HepG2 (cell line): ENCODE data around the gene BCL2L13. TPM values are rescaled to one million over a fixed set of nuclear protein-coding genes. Genes with fewer than 3 reads are reported as not detected.
A peak's percentile ranks its signal among the peaks of the same experiment; 100 is the strongest.

Experiments
- ATAC-seq: fragments of 200-7000 bp; cut with Tn5 transposase; 3 replicates; pipeline ENCODE4 v1.9.1; 2020; ENCODE audit warnings: mild to moderate bottlenecking, moderate library complexity
- BruUV-seq: library from RNA; stranded (reverse); fragments of 400-500 nt; replicated peaks from 2 replicates; lab custom pipeline; 2021; lab: Mats Ljungman, UMichigan
- CTCF ChIA-PET: fragments of 300-600 bp; formaldehyde crosslinking; extraction: SDS; loops from one replicate; lab custom pipeline; 2021; ENCODE audit warnings: low total read pairs, inconsistent platforms, low intra/inter-chr PET ratio; lab: Yijun Ruan, JAX
- POLR2A ChIA-PET: fragments of 350-600 bp; sonication (Branson Sonifier 250); formaldehyde crosslinking; loops from one replicate; lab custom pipeline; 2020; ENCODE audit warnings: antibody characterized with exemption, inconsistent platforms; lab: Yijun Ruan, JAX
- DNase-seq: peaks from one replicate; pipeline ENCODE4 v3.0.0-alpha.2; 2015; ENCODE audit warnings: low spot score
- FAIRE-seq: peaks from 3 replicates; lab custom pipeline; 2011; peaks lifted over from hg19 to GRCh38; lab: Jason Lieb, UNC
- H2AFZ ChIP-seq: one replicate; pipeline ENCODE4 v1.6.1; 2011; ENCODE audit warnings: low read length, inconsistent platforms
- H3K27ac ChIP-seq: fragments of 300-600 bp; 3 replicates; pipeline ENCODE4 v1.8.0; 2011; ENCODE audit warnings: mixed run types, mild to moderate bottlenecking, mixed read lengths, low read length, inconsistent platforms; ENCODE audit not compliant: insufficient read depth; ENCODE audit errors: extremely low read length
- H3K27me3 ChIP-seq, 2 experiments: fragments of 200-600 bp in 1 of 2; 2 replicates in 1 of 2; 3 replicates in 1 of 2; pipeline versions ENCODE4 v1.6.0 to v1.8.0; 2011; ENCODE audit warnings: low read length in 2 of 2, mild to moderate bottlenecking in 2 of 2, moderate library complexity in 2 of 2, inconsistent platforms in 1 of 2; ENCODE audit not compliant: insufficient read depth in 2 of 2, control insufficient read depth in 1 of 2
- H3K36me3 ChIP-seq, 2 experiments: fragments of 200-600 bp in 1 of 2; replicated peaks in 1 of 2; 2 replicates in 1 of 2; 3 replicates in 1 of 2; pipeline versions ENCODE4 v1.5.1 to v1.8.0; 2011; ENCODE audit warnings: low read length in 2 of 2, inconsistent platforms in 1 of 2; ENCODE audit not compliant: insufficient read depth in 2 of 2, control insufficient read depth in 1 of 2
- H3K4me1 ChIP-seq: 2 replicates; pipeline ENCODE4 v1.5.1; 2012; ENCODE audit warnings: low read length, inconsistent platforms; ENCODE audit not compliant: insufficient read depth
- H3K4me2 ChIP-seq: 2 replicates; pipeline ENCODE4 v1.6.0; 2011; ENCODE audit warnings: low read depth, low read length, inconsistent platforms
- H3K4me3 ChIP-seq, 3 experiments: fragments of 200-600 bp in 1 of 3; sonication (generic), shearing (Covaris generic) in 1 of 3; replicated peaks in 1 of 3; 2 replicates each; pipeline ENCODE4 v1.5.1; 2011 to 2016; ENCODE audit warnings: low read length in 3 of 3, inconsistent platforms in 2 of 3, low read depth in 2 of 3, mild to moderate bottlenecking in 2 of 3, control low read depth in 1 of 3, mixed read lengths in 1 of 3; ENCODE audit not compliant: insufficient read depth in 1 of 3
- H3K79me2 ChIP-seq: one replicate; pipeline ENCODE4 v1.6.1; 2011; ENCODE audit warnings: low read length, inconsistent platforms; ENCODE audit not compliant: insufficient read depth
- H3K9ac ChIP-seq: 2 replicates; pipeline ENCODE4 v1.6.0; 2011; ENCODE audit warnings: mild to moderate bottlenecking, low read depth, low read length, inconsistent platforms; ENCODE audit not compliant: insufficient read depth
- H3K9me3 ChIP-seq: 2 replicates; pipeline ENCODE4 v1.5.1; 2012; ENCODE audit warnings: mild to moderate bottlenecking, low read length
- H4K20me1 ChIP-seq: 2 replicates; pipeline ENCODE4 v1.6.0; 2011; ENCODE audit warnings: inconsistent platforms, mild to moderate bottlenecking, low read length, moderate library complexity; ENCODE audit not compliant: insufficient read depth
- ATF2 ChIP-seq: sonication (generic); formaldehyde crosslinking; IDR thresholded peaks from 2 replicates; pipeline ENCODE4 v1.4.0; 2020; ENCODE audit warnings: missing genetic modification reagents
- CEBPB ChIP-seq: IDR thresholded peaks from 2 replicates; pipeline ENCODE4 v1.6.1; 2011; ENCODE audit warnings: low read depth, low read length, improper control_type of control experiment, borderline replicate concordance
- CSRNP1 ChIP-seq: sonication (generic); formaldehyde crosslinking; IDR thresholded peaks from 2 replicates; pipeline ENCODE4 v1.8.1; 2023; ENCODE audit warnings: mild to moderate bottlenecking, missing genetic modification reagents
- MBNL3 ChIP-seq: fragments of 250-450 bp; sonication (Bioruptor Pico); conservative IDR thresholded peaks from 2 replicates; pipeline ENCODE4 v1.8.0; 2022; ENCODE audit warnings: mild to moderate bottlenecking, inconsistent platforms
- MNT ChIP-seq: fragments of 450-650 bp; IDR thresholded peaks from 2 replicates; pipeline ENCODE4 v1.6.1; 2016
- RXRA ChIP-seq: sonication (generic); formaldehyde crosslinking; IDR thresholded peaks from 2 replicates; pipeline ENCODE4 v1.5.1; 2020; ENCODE audit warnings: missing genetic modification reagents
- SALL2 ChIP-seq: sonication (generic); formaldehyde crosslinking; IDR thresholded peaks from 2 replicates; pipeline ENCODE4 v1.8.1; 2023; ENCODE audit warnings: mild to moderate bottlenecking, missing genetic modification reagents, inconsistent platforms
- SAP130 ChIP-seq: IDR thresholded peaks from 2 replicates; pipeline ENCODE4 v1.6.1; 2016; ENCODE audit warnings: low read depth
- SP5 ChIP-seq: IDR thresholded peaks from 2 replicates; pipeline ENCODE4 v1.6.1; 2016; ENCODE audit warnings: low read depth, borderline replicate concordance
- SRY ChIP-seq: sonication (generic); formaldehyde crosslinking; IDR thresholded peaks from 2 replicates; pipeline ENCODE4 v1.8.0; 2022; ENCODE audit warnings: mild to moderate bottlenecking, missing genetic modification reagents
- TBX2 ChIP-seq: sonication (generic); formaldehyde crosslinking; IDR thresholded peaks from 2 replicates; pipeline ENCODE4 v1.5.0; 2020; ENCODE audit warnings: missing genetic modification reagents, mild to moderate bottlenecking, borderline replicate concordance
- TEAD2 ChIP-seq: sonication (generic); formaldehyde crosslinking; IDR thresholded peaks from 2 replicates; pipeline ENCODE4 v1.9.0; 2021; ENCODE audit warnings: missing genetic modification reagents
- TRIM24 ChIP-seq: sonication (generic); formaldehyde crosslinking; IDR thresholded peaks from 2 replicates; pipeline ENCODE4 v1.8.0; 2022; ENCODE audit warnings: mild to moderate bottlenecking, missing genetic modification reagents
- ZIK1 ChIP-seq: sonication (generic); formaldehyde crosslinking; IDR thresholded peaks from 2 replicates; pipeline ENCODE4 v1.5.0; 2020; ENCODE audit warnings: mild to moderate bottlenecking, low read depth, missing genetic modification reagents, borderline replicate concordance
- ZNF501 ChIP-seq: sonication (generic); formaldehyde crosslinking; IDR thresholded peaks from 2 replicates; pipeline ENCODE4 v1.5.1; 2020; ENCODE audit warnings: mild to moderate bottlenecking, moderate library complexity, missing genetic modification reagents
- ZNF546 ChIP-seq: sonication (generic); formaldehyde crosslinking; conservative IDR thresholded peaks from 2 replicates; pipeline ENCODE4 v1.8.1; 2023; ENCODE audit warnings: mild to moderate bottlenecking, missing genetic modification reagents
- ZNF740 ChIP-seq: sonication (generic); formaldehyde crosslinking; IDR thresholded peaks from 2 replicates; pipeline ENCODE4 v1.4.0; 2020; ENCODE audit warnings: missing genetic modification reagents
- WGBS: methylation state at CpG from one replicate; pipeline ENCODE4 v1.1.6; 2017; ENCODE audit warnings: low lambda C conversion rate; 5-methylcytosine and 5-hydroxymethylcytosine counted together
- in situ Hi-C: cut with HindIII; loops from 2 replicates; pipeline ENCODE4 v1.10.0; 2017; ENCODE audit warnings: low pct_unique_long_range_greater_than_20kb; ENCODE audit not compliant: extremely low pct_ligation_motif_present
- intact Hi-C: fragments of 100-400 bp; cut with micrococcal nuclease; formaldehyde crosslinking; loops from one replicate; pipeline ENCODE4 v1.10.0; 2022; ENCODE audit not compliant: unreplicated experiment
- polyA plus RNA-seq, 8 experiments: library from polyadenylated mRNA; depleted of rRNA in 3 of 8; stranded (reverse) in 7 of 8; unstranded in 1 of 8; fragments of >200 nt; fragmentation: Illumina TruSeq in 4 of 8; extraction: Trizol in 4 of 8; gene quantifications; 2 replicates each; pipeline versions ENCODE4 v1.2.1 to v1.2.3, GENCODE V29; 2011 to 2016; ENCODE audit warnings: low read depth in 4 of 8, missing spikeins in 1 of 8, mixed read lengths in 1 of 8; ENCODE audit not compliant: insufficient read depth in 1 of 8
- total RNA-seq, 5 experiments: library from RNA; depleted of rRNA; stranded (reverse); fragments of >200 nt; fragmentation: Illumina TruSeq; extraction: Trizol; gene quantifications; 2 replicates each; pipeline ENCODE4 v1.2.3, GENCODE V29; 2016; ENCODE audit warnings: low read depth in 1 of 5

The BCL2L13 gene
- total and polyA plus RNA-seq, 2 of the 13 experiments (the other 11 are each of a cell fraction or from before 2014, with no cell fraction given) = 13.5 to 14.6 TPM

GRCh38 chr22:17772958-17773605 is 134.5 kb downstream of the BCL2L13 start (continued):
- TF ChIP-seq ZNF740 (CRISPR knock-in tag) (0 out of 2 replicates have a peak, but pooled peaks have one; percentile 61), TEAD2 (no peak)

GRCh38 chr22:17773606-17774205 is 135.1 kb downstream of the BCL2L13 start:
- CTCF ChIA-PET = no interaction called here
- no peak for FAIRE-seq
- TF ChIP-seq SAP130 (peak; percentile 19), SP5 (CRISPR knock-in tag) (peak; percentile 33; the same call in 1 of the 2 replicates), SALL2 (CRISPR knock-in tag) (no peak), RXRA (CRISPR knock-in tag) (peak; percentile 25; the same call in 1 of the 2 replicates), ZNF546 (CRISPR knock-in tag) (0 out of 2 replicates have a peak, but pooled peaks have one; percentile 7), TBX2 (CRISPR knock-in tag) (peak; percentile 31; the same call in 1 of the 2 replicates), SRY (no peak), ZIK1 (no peak), MNT (peak; percentile 33), ZNF501 (peak; percentile 69), MBNL3 (CRISPR knock-in tag) (no peak), CEBPB (no peak), CSRNP1 (CRISPR knock-in tag) (0 out of 2 replicates have a peak, but pooled peaks have one; percentile 49), TRIM24 (CRISPR knock-in tag) (no peak), ATF2 (CRISPR knock-in tag) (no peak)

More at GRCh38 chr22:17773606-17774205, 135.1 kb downstream of the BCL2L13 start:
- peak; percentile 79 for ATAC-seq
- peak overlapping the region; percentile 62 for H3K27ac ChIP-seq
- in situ Hi-C loops = no loop called here
- DNase-seq = peak; percentile 35
- 2% methylated on average over 10 of the region's 47 CpGs for WGBS
- no TSS peak for BruUV-seq
- peak overlapping the region; percentile 63 to 89 (median 83) for H3K4me3 ChIP-seq
- H3K79me2 ChIP-seq = peaks cover 30% of the 10 kb centered on the region
- no peaks in the 10 kb centered on the region; a peak in 1 of 5 replicates for H3K27me3 ChIP-seq
- H3K36me3 ChIP-seq = no peaks in the 10 kb centered on the region; a peak in 1 of 5 replicates
- H3K9me3 ChIP-seq = no peaks in the 10 kb centered on the region
- POLR2A ChIA-PET = interaction anchor here (1.5 to 3.7 kb wide), 5 partner anchors 8 to 31 kb away, joined by 3 to 19 read pairs (median 15); no protein-coding TSS in a partner anchor
- H4K20me1 ChIP-seq = no peaks in the 10 kb centered on the region
- peak overlapping the region; percentile 86 for H3K4me2 ChIP-seq
- H3K4me1 ChIP-seq = peaks cover 61% of the 10 kb centered on the region
- peak overlapping the region; percentile 85 for H3K9ac ChIP-seq
- H2AFZ ChIP-seq = no peak overlapping the region
- intact Hi-C loops = no loop called here
